HG02852 (cell line): Measurements from ENCODE around the gene MLLT3.

ENCODE experiments used
- ATAC-seq: cut with Tn5 transposase; IDR thresholded peaks from one replicate; pipeline ENCODE4 v1.9.1; 2021; ENCODE audit warnings: mild to moderate bottlenecking, moderate library complexity; ENCODE audit not compliant: unreplicated experiment

The MLLT3 gene

GRCh38 chr9:20316372-20316771 lies 305.9 kb downstream of the MLLT3 start:
- ATAC-seq, result no peak

DNA sequence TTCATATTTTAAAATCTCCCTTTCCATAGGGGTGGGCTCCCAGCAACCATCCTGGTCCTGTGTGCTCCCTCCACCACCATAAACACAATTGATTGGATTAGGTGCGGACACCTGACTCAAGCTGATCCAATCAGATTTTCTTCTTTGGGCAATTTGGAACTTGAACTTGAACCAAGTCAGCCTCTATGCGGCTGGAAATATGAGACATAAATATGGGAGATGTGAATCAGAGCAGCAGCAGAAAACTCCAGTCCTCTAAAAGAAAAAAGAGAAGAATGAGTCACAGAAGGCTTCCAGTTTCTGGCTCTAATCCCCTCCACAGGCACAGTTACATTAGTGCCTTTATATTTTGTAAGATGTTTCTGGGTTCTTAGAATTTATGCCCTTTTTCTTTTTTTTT lies 306.6 kb downstream of the MLLT3 start:
- no peak for ATAC-seq

DNA sequence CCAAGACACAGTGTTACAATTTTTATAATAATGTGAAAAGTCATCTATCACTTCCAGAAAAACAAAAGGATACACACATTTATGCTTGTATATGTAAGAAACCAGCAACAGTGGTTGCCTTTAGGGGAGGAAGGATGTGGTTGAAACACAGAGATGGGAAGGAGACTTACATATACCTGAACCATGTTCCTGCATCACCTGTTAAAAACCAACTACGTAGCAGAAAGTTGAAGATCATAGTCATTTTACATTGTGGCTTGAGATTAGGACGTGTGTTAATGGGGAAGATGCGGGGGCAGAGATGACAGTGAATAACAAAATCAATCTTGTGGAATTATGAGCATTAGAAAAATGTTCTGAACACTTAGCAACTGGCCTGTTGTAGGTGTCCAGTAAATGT lies 307.3 kb downstream of the MLLT3 start:
- ATAC-seq, result no peak

GRCh38 chr9:20313415-20313814 lies 308.9 kb downstream of the MLLT3 start:
- no peak for ATAC-seq

DNA sequence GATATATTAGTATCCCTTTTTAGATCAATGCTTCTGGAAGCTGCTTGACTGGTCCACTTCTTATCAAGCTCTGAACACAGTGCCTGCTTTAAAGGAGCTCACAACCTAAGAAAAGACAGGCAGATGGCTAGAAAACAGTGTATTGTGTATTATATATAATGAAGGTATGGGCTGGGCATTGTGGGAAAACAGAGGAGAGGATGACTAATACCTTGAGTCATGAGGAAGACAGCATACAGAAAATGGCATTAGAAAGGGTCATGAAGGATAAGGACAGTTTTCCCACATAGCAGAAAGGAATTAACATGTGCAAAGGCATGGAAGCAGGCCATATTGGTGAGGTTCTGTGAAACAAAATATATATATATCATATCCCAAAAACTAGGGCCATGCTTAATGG lies 309.6 kb downstream of the MLLT3 start:
- no peak for ATAC-seq

DNA sequence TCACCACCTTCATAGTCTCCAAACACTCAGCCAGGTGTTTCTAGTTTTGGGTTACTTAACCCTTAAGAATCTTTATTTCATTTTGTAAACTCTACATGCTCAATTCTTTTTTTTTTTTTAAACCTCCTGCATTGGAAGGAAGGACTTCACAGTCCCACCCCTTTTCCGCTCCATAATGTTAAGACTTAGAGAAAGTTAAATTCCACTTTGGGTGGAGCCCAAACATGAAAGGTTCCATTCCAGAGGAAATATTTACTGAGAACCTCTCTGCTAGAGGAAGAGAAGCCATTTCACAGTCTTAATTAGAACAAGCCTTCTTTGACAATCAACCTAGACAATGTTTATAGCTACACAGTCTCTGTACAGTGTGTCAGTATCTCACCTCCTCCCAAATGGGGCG lies 312.3 kb downstream of the MLLT3 start:
- ATAC-seq, result no peak

GRCh38 chr9:20309124-20309523 lies 313.2 kb downstream of the MLLT3 start:
- ATAC-seq, result no peak

- ATAC-seq, result no peak
Measured at GRCh38 chr9:20307621-20308020, 314.7 kb downstream of the MLLT3 start.

GRCh38 chr9:20305452-20305851 lies 316.8 kb downstream of the MLLT3 start:
- no peak for ATAC-seq

DNA sequence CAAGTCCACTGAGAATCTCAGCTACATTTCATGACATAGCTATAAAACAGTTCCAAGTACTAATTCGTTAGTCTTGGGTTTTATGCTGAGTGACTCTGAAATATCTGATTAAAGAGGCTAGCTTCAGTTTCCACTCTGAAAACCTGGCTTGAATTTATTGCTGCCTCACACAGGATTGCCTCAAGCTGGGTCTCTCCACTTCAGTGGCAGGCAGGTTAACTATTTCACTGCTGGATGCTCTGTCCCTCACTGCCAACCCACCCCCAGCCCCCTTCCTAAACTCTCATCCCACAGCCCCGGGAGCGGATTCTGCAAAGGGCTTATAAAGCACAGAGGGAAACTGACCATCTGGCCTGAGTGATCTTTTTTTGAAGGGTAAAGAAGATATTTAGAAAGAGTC lies 318.3 kb downstream of the MLLT3 start:
- ATAC-seq, result no peak

DNA sequence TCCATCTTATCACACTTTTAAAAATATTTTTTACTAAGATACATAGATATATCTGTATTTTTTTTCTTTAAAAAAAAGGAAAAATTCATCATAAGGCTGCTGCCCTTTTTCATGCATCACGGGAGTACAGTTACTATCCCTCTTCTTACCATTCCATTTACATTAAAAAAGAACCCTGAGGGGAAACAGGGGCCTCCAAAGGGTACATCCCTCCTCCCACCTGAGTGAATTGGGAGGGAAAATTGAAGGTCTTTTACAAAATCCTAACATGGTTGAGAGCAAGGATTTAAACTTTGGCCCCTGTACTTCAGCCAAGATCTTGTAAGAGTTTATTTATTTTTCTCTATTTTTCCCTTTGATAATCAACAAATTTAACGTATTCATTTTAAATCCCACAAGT lies 319.2 kb downstream of the MLLT3 start:
- ATAC-seq, result no peak

GRCh38 chr9:20302197-20302596 lies 320.1 kb downstream of the MLLT3 start:
- no peak for ATAC-seq

GRCh38 chr9:20300430-20301115 lies 321.7 kb downstream of the MLLT3 start:
- no peak for ATAC-seq

DNA sequence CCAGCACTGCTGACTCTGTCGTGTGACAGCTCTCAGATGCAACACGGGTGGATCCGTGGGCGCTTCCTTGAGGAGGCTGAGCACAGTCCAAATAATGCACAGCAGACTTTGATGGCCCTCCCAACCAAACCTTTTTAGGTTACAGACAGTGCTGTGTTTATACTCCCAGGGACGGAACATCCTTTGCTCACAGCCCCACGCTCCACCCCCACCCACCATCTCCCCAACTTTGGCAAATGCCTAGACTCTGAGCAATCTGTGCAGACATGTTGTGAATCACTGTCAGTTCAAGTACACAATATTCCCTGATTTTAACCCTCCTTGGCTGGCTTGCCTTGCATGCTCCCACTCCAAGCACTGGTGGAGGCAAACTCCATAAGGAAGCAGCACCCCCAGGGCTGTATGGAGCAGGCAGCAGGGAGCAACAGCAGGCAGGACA lies 324.6 kb downstream of the MLLT3 start:
- no peak for ATAC-seq

DNA sequence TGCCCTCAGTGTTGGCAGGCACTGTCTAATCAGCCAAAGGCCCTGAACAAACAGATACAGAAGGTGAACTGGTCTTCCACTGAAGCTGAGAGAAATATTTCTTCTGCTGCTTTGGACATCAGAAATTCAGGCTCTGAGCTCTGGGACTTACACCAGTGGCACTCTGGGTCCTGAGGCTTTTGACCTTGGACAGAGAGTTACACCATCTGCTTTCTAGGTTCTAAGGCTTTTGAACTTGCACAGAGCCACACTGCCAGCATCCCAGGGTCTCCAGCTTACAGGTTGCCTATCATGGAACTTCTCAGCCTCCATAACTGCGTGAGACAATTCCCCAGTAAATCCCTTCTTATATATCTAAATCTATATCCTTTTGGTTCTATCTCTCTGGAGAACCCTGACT lies 326.7 kb downstream of the MLLT3 start:
- ATAC-seq, result no peak

DNA sequence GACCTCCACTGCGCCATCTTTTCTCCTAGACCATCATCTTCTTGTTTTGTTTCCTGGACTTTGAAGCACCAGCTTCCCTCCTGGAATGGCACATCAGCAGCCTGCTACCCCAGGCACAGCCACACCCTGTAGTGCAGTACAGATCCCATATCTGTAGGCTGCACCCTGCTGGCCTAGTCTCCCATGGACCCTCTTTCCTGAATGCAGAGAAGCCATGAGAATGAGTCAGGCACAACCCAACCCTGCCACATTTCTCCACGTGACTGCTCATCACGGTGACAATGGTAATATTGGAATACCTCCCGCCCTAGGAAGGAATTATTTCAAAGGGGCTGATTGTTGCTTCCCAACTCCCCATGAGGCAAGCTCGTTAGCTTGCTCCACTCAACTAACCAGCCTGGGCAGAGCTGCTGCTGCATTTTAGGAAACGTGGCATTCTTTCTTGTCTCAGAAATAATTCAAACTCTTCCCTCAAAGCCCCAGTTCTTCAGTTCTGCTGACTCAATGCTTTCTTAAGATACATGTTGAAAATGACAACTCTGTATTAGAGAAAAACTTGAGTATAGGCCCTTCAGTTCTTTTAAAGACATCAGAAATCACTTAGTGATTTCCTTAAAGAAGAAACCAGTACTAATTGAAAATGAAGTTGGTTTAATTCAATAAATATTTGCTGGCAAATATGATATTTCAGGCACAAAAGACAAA lies 328.1 kb downstream of the MLLT3 start:
- ATAC-seq, result no peak

DNA sequence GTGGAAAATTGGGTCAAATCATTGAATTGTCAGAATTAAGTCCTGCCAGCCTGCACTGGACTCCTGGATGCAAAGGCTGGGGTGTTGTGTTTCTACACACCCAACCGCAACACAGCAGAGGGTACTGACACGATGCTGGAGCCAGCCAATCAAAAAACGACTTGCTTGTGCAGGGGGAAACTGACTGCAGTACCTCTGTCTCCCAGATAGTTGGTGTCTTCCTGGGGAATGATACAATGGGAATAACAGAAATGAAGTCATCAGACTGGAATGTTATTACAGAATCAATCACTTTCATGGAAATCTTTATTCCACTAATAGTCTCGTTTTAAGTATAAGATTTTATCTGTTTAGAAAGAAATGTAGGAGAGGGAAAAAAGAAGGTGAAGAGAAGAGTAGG lies 330.3 kb downstream of the MLLT3 start:
- ATAC-seq, result no peak
